ENCODE data around the gene NFE2L3.
"Not testable (repeated sequence)": the region's sequence is repeated elsewhere in the genome, so short reads cannot be mapped to it uniquely, and the experiment has no call there.

The NFE2L3 gene

GRCh38 chr7:26145238-26145637 is 6.8 kb upstream of the NFE2L3 start:
- no peak for DNase-seq (ENCODE audit: low read depth, low spot score)

DNA sequence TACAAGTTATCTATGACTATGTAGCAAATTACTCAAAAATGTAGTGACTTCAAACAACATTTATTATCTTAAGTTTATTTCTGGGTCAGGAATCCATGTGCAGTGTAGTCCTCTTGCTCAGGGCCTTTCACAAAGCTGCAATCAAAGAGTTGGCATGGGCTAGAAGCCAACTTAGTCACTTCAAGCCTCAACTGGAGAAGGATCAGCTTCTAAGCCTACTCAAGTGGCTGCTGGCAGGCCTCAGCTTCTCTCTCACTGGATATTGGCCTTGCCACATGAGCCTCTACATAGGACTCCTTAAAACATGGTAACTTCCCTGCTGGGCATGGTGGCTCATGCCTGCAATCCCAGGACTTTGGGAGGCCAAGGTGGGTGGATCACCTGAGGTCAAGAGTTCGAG is 5.0 kb upstream of the NFE2L3 start:
- no peak for DNase-seq (ENCODE audit: low read depth, low spot score)

DNA sequence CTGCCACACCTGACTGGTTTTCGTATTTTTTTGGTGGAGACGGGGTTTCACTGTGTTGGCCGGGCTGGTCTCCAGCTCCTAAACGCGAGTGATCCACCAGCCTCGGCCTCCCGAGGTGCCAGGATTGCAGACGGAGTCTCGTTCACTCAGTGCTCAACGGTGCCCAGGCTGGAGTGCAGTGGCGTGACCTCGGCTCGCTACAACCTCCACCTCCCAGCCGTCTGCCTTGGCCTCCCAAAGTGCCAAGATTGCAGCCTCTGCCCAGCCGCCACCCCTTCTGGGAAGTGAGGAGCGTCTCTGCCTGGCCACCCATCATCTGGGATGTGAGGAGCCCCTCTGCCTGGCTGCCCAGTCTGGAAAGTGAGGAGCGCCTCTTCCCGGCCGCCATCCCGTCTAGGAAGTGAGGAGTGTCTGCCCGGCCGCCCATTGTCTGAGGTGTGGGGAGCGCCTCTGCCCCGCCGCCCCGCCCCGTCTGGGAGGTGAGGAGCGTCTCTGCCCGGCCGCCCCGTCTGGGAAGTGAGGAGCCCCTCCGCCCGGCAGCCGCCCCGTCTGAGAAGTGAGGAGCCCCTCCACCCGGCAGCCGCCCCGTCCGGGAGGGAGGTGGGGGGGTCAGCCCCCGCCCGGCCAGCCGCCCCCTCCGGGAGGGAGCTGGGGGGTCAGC is 4.2 kb upstream of the NFE2L3 start:
- not testable (repeated sequence) for DNase-seq (ENCODE audit: low read depth, low spot score)

- DNase-seq (ENCODE audit: low read depth, low spot score) = not testable (repeated sequence)
Observed at GRCh38 chr7:26148307-26148700, 3.7 kb upstream of the NFE2L3 start.

DNA sequence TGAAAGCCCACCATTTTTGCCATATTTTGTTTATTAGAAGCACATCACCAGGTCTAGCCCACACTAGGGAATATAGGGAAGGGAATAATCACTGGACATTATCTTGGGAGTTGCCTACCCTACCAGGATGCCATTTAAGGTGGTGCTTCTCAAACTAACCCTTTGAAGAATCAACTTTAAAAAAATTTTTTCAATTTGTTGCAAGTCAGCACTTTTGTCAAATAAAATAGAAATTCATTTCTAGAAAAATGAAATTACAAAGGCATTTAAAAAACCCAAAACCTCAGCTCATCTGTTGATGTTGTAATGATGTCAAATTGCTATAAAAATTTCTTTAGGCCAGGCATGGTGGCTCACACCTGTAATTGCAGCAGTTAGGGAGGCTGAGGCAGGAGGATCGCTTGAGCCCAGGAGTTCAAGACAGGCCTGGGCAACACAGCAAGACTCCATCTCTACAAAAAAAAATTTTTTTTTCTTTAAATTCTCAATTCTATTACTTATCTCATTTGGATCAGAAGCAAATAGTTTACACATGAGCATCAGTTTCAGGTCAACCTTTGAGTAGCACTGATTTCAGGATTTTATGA is 2.5 kb upstream of the NFE2L3 start:
- DNase-seq (ENCODE audit: low read depth, low spot score) = no peak

- no peak for DNase-seq (ENCODE audit: low read depth, low spot score)
Observed at GRCh38 chr7:26151096-26151495, 902 bp upstream of the NFE2L3 start.

DNA sequence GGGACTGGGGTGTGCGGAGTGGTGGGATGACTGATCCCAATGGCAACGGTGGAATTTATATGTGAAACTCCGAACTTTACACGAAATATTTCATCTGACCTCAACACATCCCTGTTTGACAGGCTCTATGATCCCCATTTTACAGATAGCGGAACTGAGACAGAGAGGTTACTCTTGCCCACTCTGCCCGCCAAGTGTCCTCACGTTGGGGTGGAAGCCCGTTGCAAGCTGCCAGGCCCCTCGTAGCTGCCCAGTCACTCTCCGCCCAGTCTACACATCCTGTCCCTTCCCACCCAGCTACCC is 397 bp upstream of the NFE2L3 start:
- no peak for DNase-seq (ENCODE audit: low read depth, low spot score)

GRCh38 chr7:26152782-26153240 is 813 bp downstream of the NFE2L3 start:
- DNase-seq (ENCODE audit: low read depth, low spot score) = peak; percentile 46

- peak; percentile 38 for DNase-seq (ENCODE audit: low read depth, low spot score)
Observed at GRCh38 chr7:26153241-26153822, 1.3 kb downstream of the NFE2L3 start.

DNA sequence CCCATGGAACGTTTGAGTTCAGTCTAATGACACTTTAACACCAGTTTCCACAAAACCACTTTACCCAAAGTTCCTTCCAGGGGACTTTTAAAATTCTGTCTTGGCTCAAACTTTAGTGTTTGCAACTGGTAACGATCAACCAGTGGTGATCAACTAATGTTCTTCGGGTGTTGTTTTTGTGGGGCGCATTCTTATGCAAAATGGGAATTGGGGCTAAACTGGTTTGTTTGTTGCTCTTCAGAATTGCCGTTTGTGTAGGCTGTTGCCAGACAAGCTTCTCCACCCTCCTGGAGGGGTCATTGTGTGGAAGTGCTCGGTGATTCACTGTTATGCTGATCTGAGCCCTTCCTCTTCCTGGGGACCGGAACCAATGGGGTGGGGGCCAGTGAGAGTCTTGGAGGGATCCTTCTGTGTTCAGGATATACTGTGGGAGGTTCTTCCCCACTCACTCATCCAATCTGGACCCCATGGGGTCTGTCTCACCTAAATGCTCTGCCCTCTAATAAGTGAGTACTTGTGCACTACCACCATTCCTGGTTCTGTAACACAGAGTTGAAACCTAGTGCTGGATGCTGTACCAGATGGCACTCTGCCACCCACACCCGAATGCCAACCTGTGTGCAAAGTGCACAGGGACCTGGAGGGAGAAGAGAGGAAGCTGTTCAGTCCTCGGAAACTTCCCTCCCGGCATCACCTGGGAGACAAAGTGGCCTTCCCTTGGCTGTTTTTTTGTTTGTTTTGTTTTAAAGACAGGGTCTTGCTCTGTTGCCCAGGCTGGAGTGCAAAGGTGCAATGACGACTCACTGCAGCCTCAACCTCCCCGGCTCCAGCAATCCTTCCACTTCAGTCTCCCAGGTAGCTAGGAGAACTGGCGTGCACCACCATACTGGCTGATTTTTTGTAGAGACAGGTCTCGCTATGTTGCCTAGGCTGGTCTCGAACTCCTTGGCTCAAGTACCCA is 2.1 kb downstream of the NFE2L3 start:
- DNase-seq (ENCODE audit: low read depth, low spot score) = peak; percentile 58

DNA sequence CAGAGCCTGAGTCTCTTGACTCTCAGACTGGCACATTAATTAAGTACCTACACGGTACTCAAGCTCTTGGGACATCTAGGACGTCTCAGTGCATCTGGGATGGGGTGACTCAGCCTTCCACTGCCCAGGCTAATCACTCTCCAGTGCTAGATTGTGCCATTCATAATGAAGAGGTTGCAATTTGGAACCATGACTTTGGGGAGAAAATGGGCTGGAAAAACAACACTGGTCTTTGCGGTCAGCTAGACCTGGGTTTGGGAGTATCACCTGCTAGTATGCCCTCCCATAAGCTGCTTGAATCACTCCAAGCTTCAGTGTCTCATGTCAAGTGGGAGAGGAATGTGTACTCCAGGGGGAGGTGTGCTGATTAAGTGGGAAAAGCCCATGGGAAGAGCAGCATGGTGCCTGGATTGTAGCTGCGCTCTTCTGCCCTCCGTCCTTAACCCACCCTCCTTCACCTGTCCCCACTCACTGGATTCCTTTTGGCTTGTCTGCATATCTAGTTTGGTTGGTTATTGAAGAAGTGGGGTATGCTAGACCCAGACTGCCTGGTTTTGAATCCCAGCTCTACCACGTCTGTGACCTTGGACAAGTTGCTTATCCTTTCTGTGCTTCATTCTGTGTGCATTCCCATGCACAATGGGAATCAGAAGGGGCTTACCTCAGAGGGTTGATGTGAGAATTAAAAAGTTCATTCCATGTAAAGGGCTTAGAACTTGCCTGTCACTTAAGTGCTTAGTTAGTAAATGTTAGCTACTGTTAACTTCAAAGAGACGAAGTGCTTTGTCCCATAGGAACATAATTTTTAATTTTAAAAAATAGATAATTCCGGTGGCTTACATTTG is 3.8 kb downstream of the NFE2L3 start:
- DNase-seq (ENCODE audit: low read depth, low spot score) = peak; percentile 80

- DNase-seq (ENCODE audit: low read depth, low spot score) = peak; percentile 95
Observed at GRCh38 chr7:26156451-26157420, 4.7 kb downstream of the NFE2L3 start.

DNA sequence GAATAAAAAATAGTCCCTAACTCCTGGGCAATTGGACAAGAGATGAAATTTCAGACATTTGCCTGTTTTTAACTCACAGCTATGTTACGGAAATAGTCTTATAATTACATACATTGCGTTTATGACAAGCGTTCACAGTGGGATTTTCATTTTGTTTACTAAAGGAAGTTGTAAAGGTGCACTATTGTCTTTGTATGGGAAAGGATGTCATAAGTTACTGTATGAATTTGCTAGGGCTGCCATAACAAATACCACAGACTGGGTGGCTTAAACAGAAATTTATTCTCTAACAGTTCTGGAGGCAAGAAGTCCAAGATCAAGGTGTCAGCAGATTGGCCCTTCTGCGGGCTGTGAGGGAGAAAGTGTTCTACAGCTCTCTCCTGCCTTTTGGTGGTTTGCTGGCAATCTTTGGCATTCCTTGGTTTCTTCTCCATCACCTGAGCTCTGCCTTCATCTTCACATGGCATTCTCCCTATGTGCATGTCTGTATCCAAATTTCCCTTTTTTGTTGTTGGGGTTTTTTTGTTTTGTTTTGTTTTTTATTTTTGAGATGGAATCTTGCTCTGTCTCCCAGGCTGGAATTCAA is 5.6 kb downstream of the NFE2L3 start:
- DNase-seq (ENCODE audit: low read depth, low spot score) = no peak

DNA sequence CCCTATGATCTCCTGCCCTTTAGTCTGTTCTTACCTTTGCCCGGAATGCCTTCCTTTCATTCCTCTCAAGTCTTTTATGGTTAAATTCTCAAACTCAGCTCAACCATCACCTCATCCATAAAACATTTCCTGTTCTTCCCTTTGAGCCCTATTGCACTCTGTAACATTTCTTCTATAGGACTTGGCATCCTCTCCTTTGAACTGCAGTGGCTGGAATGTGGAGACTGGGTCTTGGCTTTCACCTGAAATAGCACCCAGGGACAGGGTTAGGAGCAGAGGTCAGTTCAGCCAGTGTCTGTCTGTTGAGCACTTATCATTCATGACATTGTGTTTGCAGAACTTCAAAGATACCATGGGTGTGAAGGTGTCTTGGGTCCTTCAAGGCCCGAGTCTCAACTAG is 7.2 kb downstream of the NFE2L3 start:
- no peak for DNase-seq (ENCODE audit: low read depth, low spot score)

DNA sequence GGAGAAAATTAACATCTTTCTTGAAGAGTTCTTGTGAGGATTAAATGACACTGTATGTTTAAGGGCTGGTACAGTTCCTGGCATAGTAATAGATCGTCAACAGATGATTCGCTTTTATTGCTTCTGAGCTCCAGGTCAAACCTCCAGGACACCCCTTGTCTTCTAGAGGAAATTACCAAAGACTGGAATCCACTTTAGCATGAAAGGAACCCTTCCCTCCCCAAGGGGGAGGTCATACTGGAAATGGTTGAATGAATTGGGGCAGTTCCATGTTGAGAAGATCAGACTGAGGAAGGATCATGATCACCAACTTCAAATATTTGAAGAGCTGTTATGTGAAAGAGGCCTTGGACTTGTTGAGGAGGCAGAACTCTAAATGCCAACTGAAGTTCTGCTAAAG is 8.9 kb downstream of the NFE2L3 start:
- DNase-seq (ENCODE audit: low read depth, low spot score) = no peak

DNA sequence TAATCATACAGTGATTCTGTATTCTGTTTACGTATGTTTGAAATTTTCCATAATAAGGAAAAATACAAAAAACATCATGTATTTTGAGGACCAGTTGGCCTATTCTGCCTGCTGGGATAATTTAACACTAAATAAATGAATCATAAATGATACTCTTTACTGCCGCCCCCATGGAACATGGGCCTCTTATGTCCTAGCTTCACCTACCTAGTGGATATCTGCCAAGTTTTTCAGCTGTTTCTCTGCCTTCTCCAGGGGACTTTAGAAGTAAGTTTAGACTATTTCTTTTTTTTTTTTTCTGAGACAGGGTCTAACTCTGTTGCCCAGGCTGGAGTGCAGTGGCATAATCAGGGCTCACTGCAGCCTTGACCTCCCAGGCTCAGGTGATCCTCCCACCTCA is 10.4 kb downstream of the NFE2L3 start:
- no peak for DNase-seq (ENCODE audit: low read depth, low spot score)

GRCh38 chr7:26163804-26164203 is 11.8 kb downstream of the NFE2L3 start:
- DNase-seq (ENCODE audit: low read depth, low spot score) = not testable (repeated sequence)

DNA sequence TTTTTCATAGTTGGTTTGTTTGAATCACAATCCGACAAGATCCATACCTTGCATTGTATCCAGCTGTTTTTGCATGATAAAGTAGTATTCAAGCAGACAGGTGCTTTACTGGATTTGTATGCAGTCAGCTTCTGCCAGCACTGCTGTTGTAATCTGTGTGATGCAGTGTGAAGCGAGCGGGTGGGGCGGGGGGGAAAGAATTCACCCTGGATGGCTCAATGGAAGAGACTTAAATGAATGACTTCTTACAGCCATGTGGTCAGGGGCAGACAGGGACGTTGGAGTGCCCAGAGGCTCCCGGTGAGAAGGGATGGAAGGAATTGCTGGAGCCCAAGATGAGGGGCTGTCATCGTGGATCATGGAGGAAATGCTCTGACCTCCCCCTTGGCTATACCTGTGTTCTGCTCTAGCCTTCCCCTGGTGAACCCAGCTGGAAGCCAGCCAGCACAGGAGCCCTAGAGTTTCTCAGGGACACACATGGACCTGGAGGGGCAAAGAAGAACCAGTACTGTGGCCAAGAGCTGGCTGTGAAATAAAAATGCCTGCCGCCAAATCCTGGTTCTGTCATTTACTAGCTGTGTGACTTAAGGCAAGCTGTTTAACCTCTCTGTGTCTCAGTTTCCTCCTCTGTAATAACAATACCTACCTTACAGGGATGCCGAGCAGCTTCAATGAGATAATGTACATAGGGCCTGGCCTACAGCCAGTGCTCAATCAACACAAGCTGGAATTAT is 14.1 kb downstream of the NFE2L3 start:
- DNase-seq (ENCODE audit: low read depth, low spot score) = no peak

GRCh38 chr7:26166684-26167266 is 14.8 kb downstream of the NFE2L3 start:
- DNase-seq (ENCODE audit: low read depth, low spot score) = no peak

Measured in astrocyte of the hippocampus (primary cell).